CD4-positive, alpha-beta T cell treated with Interleukin-6 for 4 hours (primary cell): ENCODE data around the gene RHOG.
A peak's percentile ranks its signal among the peaks of the same experiment; 100 is the strongest.
"Not testable (repeated sequence)": the region's sequence is repeated elsewhere in the genome, so short reads cannot be mapped to it uniquely, and the experiment has no call there.

Experiments used
- DNase-seq: peaks from one replicate; pipeline ENCODE4 v3.0.0-alpha.2; 2020; ENCODE audit warnings: mixed read lengths

The RHOG gene

DNA sequence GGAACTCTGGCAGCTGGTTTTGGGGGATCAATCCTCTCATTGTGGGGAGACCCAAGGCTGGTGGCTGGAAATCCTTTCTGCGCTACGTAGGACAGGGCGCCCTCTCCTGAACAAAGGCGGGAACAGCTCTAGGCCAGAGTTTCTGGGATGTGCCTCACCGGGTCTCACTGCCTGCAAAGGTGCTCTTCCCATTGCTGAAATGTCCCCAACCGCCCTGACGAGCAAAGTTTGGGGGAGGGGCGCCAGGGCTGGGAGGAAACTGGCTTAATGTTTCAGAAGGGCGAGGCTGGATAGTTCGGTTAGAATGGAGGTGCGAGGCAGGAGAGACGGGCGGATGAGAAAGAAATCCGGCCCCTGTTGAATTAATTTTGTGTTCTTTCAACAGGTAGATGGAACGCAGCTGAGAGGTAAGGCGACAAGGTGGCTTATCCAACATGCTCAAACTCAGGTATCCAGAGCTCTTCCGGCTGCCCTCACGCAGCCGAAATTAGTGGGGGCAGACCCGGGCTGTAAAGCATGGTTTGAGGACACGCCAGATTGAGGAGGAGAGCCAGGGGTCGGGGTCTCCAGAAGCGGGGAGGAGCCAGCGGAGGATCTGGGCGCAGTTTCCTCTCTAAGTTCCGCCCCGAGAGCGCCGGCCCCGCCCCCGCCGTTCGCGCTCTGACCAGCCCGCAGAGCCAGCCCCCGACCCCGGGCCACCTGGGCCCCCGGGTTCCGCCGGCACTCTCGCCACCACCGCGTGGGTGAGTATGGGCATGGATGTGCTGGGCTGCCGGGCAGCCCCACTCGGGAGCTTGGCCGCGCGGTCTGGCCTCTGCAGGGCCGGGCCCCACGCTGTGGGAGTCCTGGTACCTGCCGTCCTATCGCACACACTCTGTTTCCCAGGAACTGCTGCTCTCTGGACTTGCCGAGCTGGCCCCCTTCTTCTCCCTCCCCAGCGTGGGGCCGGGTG, 32.6 kb downstream of the RHOG start, which contains the start of gene PGAP2:
TSS of gene PGAP2 (plus strand) at position 652 of the 952 bp plus-strand sequence. CDS start 2,700 bp downstream, outside the sequence.
- peak; percentile 73 for DNase-seq

DNA sequence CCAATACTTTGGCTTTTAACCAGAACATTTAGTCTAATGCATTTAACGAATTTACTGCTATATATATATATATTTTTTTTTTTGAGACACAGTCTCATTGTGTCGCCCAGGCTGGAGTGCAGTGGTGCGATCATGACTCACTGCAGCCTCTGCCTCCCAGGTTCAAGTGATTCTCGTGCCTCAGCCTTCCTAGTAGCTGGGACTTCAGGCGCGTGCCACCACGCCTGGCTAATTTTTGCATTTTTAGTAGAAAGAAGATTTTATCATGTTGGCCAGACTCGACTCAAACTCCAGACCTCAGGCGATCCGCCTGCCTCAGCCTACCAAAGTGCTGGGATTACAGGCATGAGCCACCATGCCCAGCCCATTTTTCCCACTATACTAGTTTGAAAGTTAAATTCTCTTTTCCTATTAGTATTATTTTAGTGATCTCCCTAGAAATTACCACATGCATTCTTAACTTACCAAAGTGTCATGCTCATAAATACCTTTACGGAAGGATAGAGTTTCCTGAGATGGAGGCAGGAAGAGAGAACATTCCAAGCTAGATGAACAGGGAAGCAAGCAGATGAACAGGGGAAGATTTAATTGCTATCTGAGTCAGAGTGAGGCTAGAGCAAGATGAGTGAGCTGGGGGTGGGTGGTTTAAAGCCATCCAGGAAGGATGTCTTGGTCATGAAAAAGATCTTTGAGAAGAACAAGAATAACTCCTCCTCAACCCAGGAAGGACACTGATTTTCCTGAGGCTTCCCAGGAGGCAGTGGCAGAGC, 36.8 kb downstream of the RHOG start:
- DNase-seq: no peak

DNA sequence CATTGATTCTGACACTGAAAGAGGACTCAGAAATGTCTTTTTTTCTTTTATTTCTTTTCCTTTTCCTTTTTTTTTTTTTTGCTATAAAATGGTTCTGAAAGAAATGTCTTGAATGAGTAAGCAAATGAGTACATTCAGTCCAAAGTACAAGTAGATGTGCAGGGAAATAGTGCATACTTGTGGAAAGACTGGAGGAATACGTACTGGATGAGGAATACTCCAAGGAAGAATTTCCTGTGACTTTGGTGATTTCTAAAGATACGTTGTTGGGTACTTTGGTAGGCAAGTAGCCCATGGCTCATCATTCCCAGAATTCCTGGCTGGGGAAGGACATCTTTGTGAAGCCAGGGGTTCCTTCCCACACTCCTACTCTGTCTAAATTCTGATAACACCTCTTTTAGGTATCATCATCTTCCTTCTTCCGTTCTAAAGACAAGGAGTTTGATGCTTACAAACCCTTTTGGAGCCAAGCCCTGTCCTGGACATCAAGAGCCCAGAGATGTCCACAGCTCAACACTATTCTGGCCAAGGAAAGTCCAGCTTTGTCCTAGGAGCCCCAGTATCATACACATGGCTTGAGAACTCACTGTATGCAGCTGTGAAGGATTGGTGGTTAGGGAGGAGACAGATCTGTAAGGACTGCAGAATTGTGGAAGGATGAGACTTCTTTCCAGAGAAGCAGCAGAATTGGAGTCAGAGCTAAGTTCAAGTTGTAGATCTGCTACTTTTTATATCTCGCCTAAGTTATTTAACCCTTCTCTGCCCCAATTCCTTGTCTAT, 38.6 kb downstream of the RHOG start:
- DNase-seq: no peak

DNA sequence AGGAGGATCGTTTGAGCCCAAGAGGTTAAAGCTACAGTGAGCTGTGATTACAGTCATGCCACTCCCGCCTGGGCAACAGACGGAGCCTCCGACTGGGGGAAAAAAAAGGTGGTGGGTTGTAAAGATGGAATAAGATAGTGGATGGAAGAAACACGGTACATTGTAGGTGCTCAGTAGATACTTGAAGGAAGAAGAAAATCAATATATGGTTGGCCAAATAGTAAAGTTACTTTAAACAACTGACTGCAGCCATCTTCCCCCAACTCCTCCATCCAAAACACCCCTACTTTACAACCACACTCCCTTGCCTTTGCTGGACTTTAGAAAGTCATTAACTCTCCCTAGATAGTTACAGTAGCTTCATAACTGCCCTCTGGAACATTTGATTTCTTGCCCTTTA, 40.9 kb downstream of the RHOG start:
- no peak for DNase-seq

DNA sequence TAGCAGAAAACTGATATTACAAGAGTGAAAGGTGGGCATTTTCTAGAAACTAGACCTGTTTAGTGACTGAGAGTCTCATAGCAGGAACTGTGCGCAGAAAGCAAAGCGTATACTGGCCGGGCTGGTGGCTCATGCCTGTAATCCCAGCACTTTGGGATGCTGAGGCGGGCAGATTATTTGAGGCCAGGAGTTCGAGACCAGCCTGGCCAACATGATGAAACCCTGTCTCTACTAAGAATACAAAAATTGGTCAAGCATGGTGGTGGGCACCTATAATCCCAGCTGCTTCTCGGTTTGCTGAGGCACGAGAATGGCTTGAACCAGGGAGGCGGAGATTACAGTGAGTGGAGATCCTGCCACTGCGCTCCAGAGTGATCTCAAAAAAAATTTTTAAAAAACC, 41.6 kb downstream of the RHOG start:
- no peak for DNase-seq

DNA sequence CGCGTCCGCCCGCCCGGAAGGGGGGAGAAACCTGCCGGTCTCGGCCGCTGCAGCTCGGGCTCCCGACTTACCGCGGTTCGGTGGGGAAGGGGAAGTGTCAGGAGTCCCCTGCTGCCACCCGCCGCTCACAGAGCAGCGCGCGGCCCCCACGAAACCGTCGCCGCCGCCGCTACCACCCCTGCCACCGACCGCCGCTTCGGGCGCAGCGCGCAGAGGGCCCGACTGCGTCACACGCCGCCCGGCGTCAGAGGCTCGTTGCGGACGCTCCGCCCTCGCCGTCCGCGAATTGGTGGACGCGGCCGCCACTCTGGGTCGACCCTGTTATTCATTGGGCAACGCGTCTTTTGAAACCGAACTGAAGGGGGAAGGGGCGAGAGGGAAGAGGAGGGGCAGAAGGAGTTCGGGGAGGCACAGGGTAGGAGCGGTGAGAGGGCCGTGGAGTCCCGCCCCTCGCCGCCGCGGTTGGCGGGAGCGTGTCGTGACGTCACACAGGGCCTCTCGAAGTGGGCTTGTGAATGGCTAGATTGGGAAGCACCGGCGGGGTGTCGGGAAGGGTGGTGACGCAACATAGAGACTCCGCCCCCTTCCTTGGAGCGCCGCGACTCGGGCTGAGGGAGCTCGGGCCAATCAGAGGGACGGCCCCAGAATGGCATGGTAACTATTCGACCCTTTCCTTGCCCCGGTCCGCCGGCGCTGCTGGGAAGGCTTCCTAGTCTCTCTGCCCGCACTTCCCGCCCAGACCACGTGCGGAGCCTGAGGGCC, 43.2 kb downstream of the RHOG start, which contains the start of gene NUP98:
TSS of gene NUP98 (minus strand) at position 226 of the 762 bp plus-strand sequence. CDS start 15,437 bp downstream, outside the sequence.
- DNase-seq: peak; percentile 100

DNA sequence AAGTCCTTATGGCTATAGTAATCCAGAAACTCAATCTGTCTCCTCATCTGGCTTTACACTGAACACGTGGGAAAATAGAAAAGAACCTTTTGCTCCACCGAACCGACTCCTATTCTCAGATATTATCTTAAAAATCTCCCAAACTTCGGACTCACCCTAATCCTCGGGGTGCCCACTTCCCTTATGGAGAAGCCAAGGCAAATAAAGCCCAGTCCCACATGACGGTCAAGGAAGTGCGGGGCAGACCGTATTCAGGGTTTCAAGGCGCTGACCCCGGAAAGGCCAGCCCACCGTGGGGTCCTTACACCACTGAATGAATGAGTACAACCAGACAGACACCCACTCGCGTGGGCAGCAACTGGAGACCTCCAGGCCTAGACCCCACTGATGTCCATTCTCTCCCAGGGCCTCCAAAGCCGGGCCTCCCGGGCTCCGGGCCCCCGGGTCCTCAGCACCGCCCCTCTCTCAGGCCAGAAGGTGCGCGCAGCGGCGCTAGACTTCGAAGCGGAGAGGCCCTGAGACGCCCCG, 43.9 kb downstream of the RHOG start:
- no peak for DNase-seq

DNA sequence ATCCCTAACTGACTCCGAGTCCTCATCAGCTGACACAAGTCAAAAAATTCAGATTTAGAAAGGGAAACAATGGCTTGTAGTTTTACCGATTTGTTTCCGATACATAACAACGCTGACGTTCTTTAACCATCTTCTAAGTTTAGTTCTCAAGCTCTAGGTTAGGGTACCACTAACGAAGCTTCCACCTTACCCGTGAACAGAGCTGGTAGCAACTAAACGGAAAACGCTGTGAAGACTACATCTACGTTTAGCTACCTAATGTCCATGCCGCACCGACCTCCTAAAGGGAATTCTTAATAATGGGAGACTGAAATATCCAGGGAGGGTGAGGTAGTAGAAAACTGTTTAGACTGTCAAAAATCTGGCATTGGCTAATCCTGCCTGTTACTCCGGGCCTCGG, 44.4 kb downstream of the RHOG start:
- no peak for DNase-seq

DNA sequence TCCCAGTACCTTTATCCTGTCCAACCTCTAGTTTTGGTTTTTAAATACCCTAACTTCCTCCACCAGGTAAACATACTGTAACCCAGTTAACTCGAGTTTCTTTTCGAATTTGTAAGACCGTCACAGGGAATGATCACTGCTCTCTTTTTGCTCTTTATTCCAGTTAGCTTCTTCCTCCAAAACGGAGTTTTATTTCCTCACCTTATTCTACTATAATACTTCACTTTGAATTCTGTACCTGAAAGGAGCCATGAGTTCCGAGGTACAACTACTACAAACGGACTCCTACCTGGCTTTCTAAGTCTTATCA, 44.8 kb downstream of the RHOG start:
- no peak for DNase-seq

DNA sequence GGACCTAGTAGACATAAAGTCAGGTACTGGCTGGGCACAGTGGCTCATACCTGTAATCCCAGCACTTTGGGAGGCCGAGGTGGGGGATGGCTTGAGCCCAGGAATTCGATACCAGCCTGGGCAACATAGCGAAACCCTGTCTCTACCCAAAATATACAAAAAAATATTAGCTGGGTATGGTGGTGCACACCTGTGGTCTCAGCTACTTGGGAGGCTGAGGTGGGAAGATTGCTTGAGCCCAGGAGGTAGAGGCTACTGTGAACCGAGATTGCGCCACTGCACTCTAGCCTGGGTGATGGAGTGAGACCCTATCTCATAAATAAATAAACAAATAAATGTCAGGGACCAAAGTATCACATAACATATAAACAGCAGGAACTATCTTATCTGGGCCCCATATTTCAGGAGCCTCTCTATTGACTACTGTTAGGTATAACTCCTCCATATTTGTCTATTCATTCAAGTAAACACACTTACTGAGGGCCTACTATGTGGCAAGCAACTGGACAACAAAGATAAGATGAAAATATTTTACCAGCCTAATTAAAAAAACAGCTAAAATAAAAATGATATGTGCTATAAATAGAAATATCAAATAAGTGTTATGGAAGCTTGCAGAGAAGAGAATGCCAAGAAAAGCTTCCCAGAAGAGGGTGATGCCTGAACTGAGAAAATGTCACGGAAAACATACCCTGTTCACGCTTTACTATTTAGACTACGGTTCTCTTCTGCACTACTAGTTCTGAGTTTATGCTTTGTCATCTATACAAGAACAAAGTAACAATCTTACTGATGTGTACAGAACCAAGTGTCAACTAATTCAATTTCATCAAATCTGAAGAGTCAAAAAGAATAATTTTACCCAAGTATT, 45.4 kb downstream of the RHOG start:
- DNase-seq: no peak

DNA sequence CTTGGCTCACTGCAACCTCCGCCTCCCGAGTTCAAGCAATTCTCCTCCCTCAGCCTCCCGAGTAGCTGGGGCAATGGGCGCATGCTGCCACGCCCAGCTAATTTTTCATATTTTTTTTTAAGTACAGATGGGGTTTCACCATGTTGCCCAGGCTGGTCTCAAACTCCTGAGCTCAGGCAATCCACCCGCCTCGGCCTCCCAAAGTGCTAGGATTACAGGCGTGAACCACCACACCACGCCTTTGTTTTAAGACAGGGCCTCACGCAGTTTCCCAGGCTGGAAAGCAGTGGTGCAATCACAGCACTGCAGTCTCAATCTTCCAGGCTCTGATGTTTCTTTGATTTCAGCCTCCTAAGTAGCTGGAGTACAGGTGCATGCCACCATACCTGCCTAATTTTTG, 46.4 kb downstream of the RHOG start:
- not testable (repeated sequence) for DNase-seq

DNA sequence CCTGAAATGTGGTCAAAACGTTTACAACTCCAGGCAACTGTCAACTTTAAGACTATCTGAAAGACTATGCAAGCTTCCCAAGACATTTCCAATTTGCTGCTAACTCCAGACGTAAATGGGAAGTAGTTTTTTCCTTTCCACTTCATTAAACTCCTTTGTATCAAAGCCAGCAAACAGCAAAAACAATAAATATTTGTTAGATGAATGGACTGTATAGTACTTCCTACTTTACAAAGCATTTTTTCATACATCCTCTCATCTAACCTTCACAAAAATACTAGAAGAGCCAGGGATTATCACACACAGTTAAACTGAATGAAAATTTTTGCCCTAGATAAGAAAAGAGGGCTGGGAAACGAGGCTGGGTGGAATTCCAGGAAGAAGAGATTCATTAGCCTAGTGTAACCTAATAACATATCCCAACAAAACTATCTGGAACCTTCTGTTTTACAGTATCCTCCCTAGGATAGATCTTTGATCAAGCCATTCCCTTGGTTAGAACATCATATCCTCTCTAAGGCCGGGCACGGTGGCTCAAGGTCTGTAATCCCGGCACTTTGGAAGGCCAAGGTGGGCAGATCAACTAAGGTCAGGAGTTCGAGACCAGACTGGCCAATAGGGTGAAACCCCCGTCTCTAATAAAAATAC, 53.9 kb downstream of the RHOG start:
- DNase-seq: no peak

DNA sequence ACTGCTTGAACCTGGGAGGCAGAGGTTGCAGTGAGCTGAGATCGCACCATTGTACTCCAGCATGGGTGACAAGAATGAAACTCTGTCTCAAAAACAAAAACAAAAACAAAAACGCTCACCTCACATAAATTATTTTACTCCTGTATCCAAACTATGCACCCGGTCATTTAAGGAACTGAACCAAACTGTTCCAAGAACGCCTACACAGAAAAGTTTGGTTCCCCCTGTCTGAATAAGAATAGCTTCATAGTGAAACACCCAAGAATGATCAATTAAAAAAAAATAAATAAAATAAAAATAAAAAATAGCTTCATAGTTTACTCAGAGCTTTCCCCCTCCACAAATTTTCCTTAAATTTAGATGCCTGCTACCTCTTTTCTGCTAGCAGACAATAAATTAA, 57.1 kb downstream of the RHOG start:
- DNase-seq: no peak

DNA sequence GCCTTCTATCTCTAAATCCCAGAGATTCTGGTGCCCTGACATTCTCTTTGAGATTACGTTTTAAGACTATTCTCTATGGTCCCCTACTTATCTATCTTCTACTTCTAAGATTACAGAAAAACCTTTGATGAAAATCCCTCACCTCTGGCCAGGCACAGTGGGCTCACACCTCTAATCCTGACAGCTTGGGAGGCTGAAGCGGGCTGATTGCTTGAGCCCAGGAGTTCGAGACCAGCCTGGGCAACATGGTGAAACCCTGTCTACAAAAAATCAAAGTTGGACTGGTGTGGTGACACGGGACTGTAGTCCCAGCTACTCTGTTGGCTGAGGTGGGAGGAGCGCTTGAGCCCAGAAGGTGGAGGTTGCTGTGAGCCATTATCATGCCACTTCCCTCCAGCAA, 57.8 kb downstream of the RHOG start:
- DNase-seq: no peak

DNA sequence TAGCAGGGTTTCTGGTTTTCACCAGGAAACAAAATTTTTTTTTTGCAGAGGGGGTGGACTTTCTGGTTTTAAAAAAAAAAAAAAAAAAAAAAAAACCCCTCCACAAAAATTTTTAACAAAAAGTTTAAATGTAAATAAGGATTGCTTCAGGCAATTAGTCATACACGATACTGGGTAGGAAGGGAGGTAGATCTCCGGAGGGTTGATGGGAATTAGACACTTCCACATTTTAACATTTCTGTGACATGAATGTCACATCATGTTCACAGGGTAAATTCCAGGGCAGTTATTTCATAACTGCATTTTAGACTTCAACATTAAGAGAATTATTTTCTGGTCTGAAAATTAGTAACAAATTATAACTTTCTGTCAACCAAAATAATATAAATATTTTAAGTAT, 59.3 kb downstream of the RHOG start:
- DNase-seq: no peak
